ENCODE measurements around the gene P2RY13.

The P2RY13 gene

GRCh38 chr3:151321526-151321925 lies 7.8 kb downstream of the P2RY13 start:
- no peak overlapping the region for H3K4me3 ChIP-seq (ENCODE audit: low read length)
- TF ChIP-seq CTCF (conservative IDR thresholded peaks at IDR 0.05; ENCODE audit: low read length), result no peak
- DNase-seq (ENCODE audit: low read depth), result no peak

- H3K4me3 ChIP-seq (ENCODE audit: low read length), result no peak overlapping the region
- TF ChIP-seq CTCF (conservative IDR thresholded peaks at IDR 0.05; ENCODE audit: low read length), result no peak
- no peak for DNase-seq (ENCODE audit: low read depth)
Measured at GRCh38 chr3:151320131-151320530, 9.2 kb downstream of the P2RY13 start.

DNA sequence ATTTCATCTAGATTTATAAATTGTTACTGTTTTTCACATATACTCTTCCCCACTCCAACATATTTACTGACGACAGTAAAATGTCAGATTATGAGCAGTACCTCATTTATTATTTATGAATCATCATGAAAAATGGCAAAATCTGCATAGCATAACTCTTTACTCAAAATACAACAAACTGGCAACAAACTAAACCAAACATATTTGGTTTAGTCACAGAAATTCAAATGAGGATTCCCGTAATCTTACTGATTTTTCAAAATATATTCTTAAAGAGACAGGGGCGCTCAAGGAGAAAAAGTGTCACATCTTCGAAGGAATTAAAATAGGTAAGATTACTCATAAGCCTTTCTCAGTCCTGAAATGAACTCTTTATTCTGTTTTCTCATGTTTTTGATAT lies 9.7 kb downstream of the P2RY13 start:
- no peak for TF ChIP-seq CTCF (conservative IDR thresholded peaks at IDR 0.05; ENCODE audit: low read length)
- no peak overlapping the region for H3K4me3 ChIP-seq (ENCODE audit: low read length)
- peak; percentile 28 for DNase-seq (ENCODE audit: low read depth)

GRCh38 chr3:151318991-151319390 lies 10.4 kb downstream of the P2RY13 start:
- DNase-seq (ENCODE audit: low read depth), result no peak
- H3K4me3 ChIP-seq (ENCODE audit: low read length), result no peak overlapping the region
- no peak for TF ChIP-seq CTCF (conservative IDR thresholded peaks at IDR 0.05; ENCODE audit: low read length)

- no peak overlapping the region for H3K4me3 ChIP-seq (ENCODE audit: low read length)
- TF ChIP-seq CTCF (conservative IDR thresholded peaks at IDR 0.05; ENCODE audit: low read length), result no peak
- peak; percentile 51 for DNase-seq (ENCODE audit: low read depth)
Measured at GRCh38 chr3:151318313-151318712, 11.0 kb downstream of the P2RY13 start.

DNA sequence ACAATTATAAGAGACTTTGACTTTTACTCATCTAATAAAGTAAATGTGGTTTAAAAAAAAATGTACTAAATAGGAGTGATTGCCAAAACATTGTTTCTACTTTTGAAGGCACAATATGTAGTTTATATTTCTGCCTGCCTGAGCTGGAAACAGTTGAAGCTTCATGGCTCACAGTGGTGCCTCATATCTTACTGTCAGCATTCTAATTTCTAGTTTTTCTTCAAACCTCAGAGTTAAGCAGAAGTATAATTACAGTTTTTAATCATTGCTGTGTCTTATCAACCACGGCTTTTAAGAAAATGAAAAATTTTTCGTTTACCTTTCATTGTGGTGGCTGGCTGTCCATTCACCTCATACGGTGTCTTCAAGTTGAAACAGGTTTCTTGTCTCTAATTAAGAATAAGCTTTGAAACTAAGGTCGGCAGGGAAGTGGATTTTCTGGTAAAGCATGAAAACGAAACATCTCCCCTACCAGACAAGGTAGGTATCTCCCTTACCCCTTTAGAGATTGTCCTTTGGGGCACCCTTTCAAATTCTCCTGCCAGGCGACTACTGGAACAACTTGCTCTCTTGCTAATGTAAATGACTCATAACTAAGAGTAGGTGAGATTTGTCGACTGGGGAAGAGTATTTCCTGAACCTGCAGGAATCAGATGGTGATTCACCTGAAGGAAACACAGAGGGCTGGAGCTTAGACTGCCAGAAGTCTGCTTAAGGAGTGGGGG lies 12.9 kb downstream of the P2RY13 start, which contains the start of gene GPR87:
Gene GPR87, minus strand, starts transcription at position 554 of the 725 bp plus-strand sequence. CDS start 16,720 bp downstream, outside the sequence.
- no peak for DNase-seq (ENCODE audit: low read depth)
- no peak for TF ChIP-seq CTCF (conservative IDR thresholded peaks at IDR 0.05; ENCODE audit: low read length)
- no peak within 1 kb of the TSS for H3K4me3 ChIP-seq (ENCODE audit: low read length)

DNA sequence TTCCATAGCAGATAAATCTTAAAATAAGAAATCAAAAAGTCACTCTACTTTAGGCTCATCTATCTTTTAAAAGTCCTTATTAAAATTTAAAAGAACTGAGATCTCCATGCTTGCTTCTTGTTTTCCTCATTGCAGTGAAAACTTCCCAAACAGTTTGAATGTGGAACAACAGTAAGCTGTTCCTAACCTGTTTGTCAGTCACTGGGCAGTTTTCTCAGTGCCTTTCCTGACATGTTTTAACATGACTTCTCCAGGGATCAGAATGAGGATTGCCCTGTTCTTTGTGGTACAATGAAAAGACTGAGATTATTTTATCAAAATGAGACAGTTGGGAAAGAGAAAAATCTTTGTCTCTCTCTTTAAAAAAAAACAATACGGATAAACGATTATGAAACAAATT lies 13.5 kb downstream of the P2RY13 start:
- H3K4me3 ChIP-seq (ENCODE audit: low read length), result no peak overlapping the region
- no peak for TF ChIP-seq CTCF (conservative IDR thresholded peaks at IDR 0.05; ENCODE audit: low read length)
- DNase-seq (ENCODE audit: low read depth), result no peak
